ENCODE results near the gene ATMIN.

DNA sequence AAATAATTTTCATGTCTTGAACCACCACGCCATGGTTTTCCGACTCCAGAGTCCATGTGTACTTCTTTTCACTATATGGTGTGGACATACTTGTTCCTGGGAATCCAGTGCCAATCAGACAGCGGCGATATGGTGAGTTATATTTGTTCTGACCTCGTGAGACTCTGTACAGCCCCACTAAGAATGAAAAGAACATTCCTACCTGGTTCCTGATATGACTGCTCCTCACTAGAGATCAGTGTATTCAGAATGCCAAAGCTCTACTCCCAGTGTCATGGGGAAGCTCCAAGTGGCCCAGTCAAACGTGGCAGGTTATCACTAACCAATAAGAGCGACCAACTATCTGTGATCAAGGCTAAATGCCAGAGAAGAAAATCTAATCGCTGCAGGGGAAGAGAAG is 35.3 kb downstream of the ATMIN start:
- TF ChIP-seq, protein P1, sequence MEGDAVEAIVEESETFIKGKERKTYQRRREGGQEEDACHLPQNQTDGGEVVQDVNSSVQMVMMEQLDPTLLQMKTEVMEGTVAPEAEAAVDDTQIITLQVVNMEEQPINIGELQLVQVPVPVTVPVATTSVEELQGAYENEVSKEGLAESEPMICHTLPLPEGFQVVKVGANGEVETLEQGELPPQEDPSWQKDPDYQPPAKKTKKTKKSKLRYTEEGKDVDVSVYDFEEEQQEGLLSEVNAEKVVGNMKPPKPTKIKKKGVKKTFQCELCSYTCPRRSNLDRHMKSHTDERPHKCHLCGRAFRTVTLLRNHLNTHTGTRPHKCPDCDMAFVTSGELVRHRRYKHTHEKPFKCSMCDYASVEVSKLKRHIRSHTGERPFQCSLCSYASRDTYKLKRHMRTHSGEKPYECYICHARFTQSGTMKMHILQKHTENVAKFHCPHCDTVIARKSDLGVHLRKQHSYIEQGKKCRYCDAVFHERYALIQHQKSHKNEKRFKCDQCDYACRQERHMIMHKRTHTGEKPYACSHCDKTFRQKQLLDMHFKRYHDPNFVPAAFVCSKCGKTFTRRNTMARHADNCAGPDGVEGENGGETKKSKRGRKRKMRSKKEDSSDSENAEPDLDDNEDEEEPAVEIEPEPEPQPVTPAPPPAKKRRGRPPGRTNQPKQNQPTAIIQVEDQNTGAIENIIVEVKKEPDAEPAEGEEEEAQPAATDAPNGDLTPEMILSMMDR (IDR thresholded peaks at IDR 0.05), result no peak
- no peak for TF ChIP-seq EZH2 (IDR thresholded peaks at IDR 0.05; ENCODE audit: borderline replicate concordance, insufficient read depth, low read depth, low read length, poor library complexity, severe bottlenecking)

All from B cell (primary cell).